ENCODE results near the gene CDC14A. TPM values are rescaled to one million over a fixed set of nuclear protein-coding genes. Genes with fewer than 3 reads are reported as not detected.
"Not testable (repeated sequence)": the region's sequence is repeated elsewhere in the genome, so short reads cannot be mapped to it uniquely, and the experiment has no call there.

Gene CDC14A
- total RNA-seq, 1 donor from 2014 or later, result 12.9 TPM

DNA sequence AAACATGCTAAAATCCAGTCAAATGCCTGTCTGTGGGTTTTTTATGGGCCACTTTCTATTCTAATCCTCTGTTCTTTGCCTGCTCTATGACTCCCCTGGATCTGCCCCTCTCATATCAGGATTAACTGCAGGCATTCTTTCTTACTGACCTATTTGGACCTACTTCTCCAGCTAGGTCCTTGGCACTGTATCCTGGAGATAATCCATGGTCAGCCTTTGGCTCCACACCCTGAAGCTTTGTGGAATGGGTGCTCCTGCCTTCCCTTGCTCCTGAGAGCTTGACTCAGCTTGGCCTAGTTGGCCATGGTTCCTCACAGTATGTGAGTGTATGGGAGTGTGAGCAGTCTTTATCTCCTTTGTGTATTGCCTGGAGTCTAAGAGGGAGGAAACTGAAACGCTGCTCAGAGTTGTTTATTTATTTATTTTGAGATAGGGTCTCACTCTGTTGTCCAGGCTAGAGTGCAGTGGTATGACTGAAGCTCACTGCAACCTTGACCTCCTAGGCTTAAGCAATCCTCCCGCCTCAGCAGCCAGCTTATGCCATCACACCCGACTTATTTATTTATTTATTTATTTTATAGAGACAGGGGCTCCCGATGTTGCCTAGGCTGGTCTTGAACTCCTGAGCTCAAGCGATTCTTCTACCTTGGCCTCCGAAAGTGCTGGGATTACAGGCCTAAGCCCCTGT lies 28.7 kb upstream of the CDC14A start:
- Mint-ChIP-seq H3K4me1 (ENCODE audit: unreplicated experiment) (no peaks in the 10 kb centered on the region), H3K27me3 (ENCODE audit: unreplicated experiment) (peaks cover 3% of the 10 kb centered on the region), H3K27ac (ENCODE audit: unreplicated experiment) (no peak overlapping the region), H3K9me3 (ENCODE audit: unreplicated experiment) (peaks cover 5% of the 10 kb centered on the region), H3K4me3 (ENCODE audit: unreplicated experiment) (no peak overlapping the region), H3K36me3 (ENCODE audit: low read depth, unreplicated experiment) (peaks cover 8% of the 10 kb centered on the region)
- TF ChIP-seq, protein P1, sequence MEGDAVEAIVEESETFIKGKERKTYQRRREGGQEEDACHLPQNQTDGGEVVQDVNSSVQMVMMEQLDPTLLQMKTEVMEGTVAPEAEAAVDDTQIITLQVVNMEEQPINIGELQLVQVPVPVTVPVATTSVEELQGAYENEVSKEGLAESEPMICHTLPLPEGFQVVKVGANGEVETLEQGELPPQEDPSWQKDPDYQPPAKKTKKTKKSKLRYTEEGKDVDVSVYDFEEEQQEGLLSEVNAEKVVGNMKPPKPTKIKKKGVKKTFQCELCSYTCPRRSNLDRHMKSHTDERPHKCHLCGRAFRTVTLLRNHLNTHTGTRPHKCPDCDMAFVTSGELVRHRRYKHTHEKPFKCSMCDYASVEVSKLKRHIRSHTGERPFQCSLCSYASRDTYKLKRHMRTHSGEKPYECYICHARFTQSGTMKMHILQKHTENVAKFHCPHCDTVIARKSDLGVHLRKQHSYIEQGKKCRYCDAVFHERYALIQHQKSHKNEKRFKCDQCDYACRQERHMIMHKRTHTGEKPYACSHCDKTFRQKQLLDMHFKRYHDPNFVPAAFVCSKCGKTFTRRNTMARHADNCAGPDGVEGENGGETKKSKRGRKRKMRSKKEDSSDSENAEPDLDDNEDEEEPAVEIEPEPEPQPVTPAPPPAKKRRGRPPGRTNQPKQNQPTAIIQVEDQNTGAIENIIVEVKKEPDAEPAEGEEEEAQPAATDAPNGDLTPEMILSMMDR (IDR thresholded peaks at IDR 0.05; ENCODE audit: unreplicated experiment), result no peak
- DNase-seq (ENCODE audit: low spot score), result no peak

DNA sequence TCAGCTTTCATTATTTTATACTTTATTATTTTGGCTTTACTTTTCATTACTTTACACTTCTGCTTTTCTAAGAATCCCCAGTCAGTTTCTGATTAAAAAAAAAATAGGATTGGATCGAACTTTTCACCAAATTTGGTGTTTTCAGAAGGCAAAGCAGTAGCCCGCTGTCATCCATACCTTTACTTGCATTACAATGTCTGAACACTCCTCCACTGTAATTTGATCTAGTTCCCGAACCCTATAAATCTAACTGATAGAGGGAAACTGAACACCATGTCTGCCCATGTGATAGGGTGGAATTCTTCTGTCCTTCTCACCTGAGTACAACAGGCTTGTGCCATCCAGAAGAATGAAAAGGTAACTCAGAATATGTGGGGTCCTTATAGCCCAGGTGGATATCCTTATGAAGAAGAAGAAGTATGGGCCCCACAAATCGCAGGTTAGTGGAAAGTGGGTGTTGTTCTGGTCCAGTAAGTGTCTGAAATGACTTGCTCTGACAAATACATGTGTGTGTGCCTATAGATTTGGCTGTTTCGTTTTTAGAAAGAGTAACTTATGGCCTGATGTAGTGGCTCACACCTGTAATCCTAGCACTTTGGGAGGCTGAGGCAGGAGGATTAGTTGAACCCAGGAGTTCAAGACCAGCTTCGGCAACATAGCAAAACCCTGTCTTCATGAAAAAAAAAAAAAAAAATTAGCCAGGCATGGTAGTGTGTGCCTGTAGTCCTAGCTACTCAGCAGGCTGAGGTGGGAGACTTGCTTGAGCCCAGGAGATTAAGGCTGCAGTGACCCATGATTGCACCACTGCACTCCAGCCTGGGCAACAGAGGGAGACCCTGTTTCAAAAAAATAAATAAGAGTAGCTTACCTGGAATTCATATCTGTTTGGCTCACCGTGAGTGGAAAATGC lies 26.6 kb upstream of the CDC14A start:
- DNase-seq (ENCODE audit: low spot score), result no peak
- TF ChIP-seq, protein P1 (IDR thresholded peaks at IDR 0.05; ENCODE audit: unreplicated experiment), result no peak
- Mint-ChIP-seq H3K27ac (ENCODE audit: unreplicated experiment) (no peak overlapping the region), H3K4me3 (ENCODE audit: unreplicated experiment) (no peak overlapping the region), H3K27me3 (ENCODE audit: unreplicated experiment) (peaks cover 3% of the 10 kb centered on the region), H3K4me1 (ENCODE audit: unreplicated experiment) (no peaks in the 10 kb centered on the region), H3K9me3 (ENCODE audit: unreplicated experiment) (peaks cover 3% of the 10 kb centered on the region), H3K36me3 (ENCODE audit: low read depth, unreplicated experiment) (peaks cover 4% of the 10 kb centered on the region)

- not testable (repeated sequence) for DNase-seq (ENCODE audit: low spot score); H3K36me3 Mint-ChIP-seq (ENCODE audit: low read depth, unreplicated experiment); H3K4me3 Mint-ChIP-seq (ENCODE audit: unreplicated experiment); H3K4me1 Mint-ChIP-seq (ENCODE audit: unreplicated experiment); H3K9me3 Mint-ChIP-seq (ENCODE audit: unreplicated experiment); H3K27me3 Mint-ChIP-seq (ENCODE audit: unreplicated experiment); H3K27ac Mint-ChIP-seq (ENCODE audit: unreplicated experiment)
Measured at GRCh38 chr1:100326325-100326670, 26.0 kb upstream of the CDC14A start.

DNA sequence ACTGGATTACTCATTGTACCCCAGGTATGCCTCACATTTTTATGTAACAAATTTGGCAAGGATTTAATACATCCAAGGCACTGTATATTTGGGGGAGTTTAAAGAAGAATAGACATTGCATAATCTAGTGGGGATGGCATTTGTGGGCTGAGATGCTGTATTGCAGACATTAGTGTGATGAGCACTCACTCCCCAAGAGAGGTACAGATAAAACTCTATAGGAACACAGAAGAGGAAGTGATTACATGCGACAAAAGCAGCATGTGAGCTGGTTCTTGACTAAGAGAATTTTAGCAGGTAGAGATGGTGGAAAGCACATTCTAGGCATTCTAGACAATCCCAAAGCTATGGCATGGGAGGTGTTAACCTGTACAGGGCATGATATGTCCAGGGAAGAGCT lies 24.2 kb upstream of the CDC14A start:
- no peaks in the 10 kb centered on the region for H3K27me3 Mint-ChIP-seq (ENCODE audit: unreplicated experiment)
- no peaks in the 10 kb centered on the region for H3K9me3 Mint-ChIP-seq (ENCODE audit: unreplicated experiment)
- no peak overlapping the region for H3K27ac Mint-ChIP-seq (ENCODE audit: unreplicated experiment)
- H3K4me1 Mint-ChIP-seq (ENCODE audit: unreplicated experiment), result no peaks in the 10 kb centered on the region
- TF ChIP-seq, protein P1 (IDR thresholded peaks at IDR 0.05; ENCODE audit: unreplicated experiment), result no peak
- H3K36me3 Mint-ChIP-seq (ENCODE audit: low read depth, unreplicated experiment), result no peaks in the 10 kb centered on the region
- no peak for DNase-seq (ENCODE audit: low spot score)
- H3K4me3 Mint-ChIP-seq (ENCODE audit: unreplicated experiment), result no peak overlapping the region

DNA sequence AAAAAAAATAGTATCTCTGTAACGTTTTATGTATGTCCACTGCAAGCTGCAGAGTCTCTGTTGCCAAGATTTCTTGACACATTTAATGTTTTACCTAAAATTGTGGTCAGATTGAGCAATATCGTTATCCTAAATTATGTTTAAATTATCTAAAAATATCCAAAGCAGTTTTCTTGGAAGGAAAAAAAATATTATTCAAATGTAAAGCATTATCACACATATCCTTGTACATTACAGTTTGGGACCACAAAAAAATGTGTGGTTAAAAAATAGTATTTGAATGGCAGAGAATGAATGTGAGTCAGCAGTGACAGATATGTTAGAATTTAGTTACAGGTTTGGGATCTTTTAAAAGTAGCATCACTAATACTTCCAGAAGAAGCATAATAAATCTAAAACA lies 21.2 kb upstream of the CDC14A start:
- not testable (repeated sequence) for H3K4me1 Mint-ChIP-seq (ENCODE audit: unreplicated experiment); H3K9me3 Mint-ChIP-seq (ENCODE audit: unreplicated experiment); H3K27me3 Mint-ChIP-seq (ENCODE audit: unreplicated experiment); H3K4me3 Mint-ChIP-seq (ENCODE audit: unreplicated experiment); H3K36me3 Mint-ChIP-seq (ENCODE audit: low read depth, unreplicated experiment); DNase-seq (ENCODE audit: low spot score); H3K27ac Mint-ChIP-seq (ENCODE audit: unreplicated experiment)

DNA sequence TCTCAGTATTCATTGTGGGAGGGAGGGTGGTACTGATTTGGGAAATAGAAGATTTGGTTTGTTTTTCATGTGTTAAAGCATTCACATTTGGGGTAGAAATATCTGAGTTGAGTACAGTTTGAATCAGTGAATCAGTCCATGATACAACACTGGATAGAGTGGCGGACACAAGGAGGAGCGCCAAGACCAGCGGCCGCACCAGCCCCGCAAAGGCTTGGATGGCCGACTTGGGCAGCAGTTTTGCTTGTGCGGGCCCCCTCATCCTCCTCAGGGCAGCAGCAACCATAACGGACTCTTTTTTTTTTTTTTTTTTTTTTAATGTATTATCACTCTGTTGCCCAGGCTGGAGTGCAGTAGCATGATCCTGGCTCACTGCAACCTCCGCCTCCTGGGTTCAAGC lies 20.0 kb upstream of the CDC14A start:
- TF ChIP-seq, protein P1 (IDR thresholded peaks at IDR 0.05; ENCODE audit: unreplicated experiment), result no peak
- Mint-ChIP-seq H3K4me3 (ENCODE audit: unreplicated experiment) (no peak overlapping the region), H3K4me1 (ENCODE audit: unreplicated experiment) (peaks cover 5% of the 10 kb centered on the region), H3K27me3 (ENCODE audit: unreplicated experiment) (no peaks in the 10 kb centered on the region), H3K36me3 (ENCODE audit: low read depth, unreplicated experiment) (no peaks in the 10 kb centered on the region), H3K27ac (ENCODE audit: unreplicated experiment) (no peak overlapping the region), H3K9me3 (ENCODE audit: unreplicated experiment) (no peaks in the 10 kb centered on the region)
- DNase-seq (ENCODE audit: low spot score), result no peak
